ENCODE data around the gene CNN2.

CNN2 gene

GRCh38 chr19:1049800-1050199, 23.4 kb downstream of the CNN2 start:
- no peak overlapping the region for H3K27ac ChIP-seq
- TF ChIP-seq ZFX (IDR thresholded peaks at IDR 0.05; ENCODE audit: borderline replicate concordance) (no peak), CTCF (IDR thresholded peaks at IDR 0.05) (no peak)

GRCh38 chr19:1050989-1051788, 24.8 kb downstream of the CNN2 start:
- TF ChIP-seq CTCF (IDR thresholded peaks at IDR 0.05) (no peak), ZFX (IDR thresholded peaks at IDR 0.05; ENCODE audit: borderline replicate concordance) (no peak)
- H3K27ac ChIP-seq, result no peak overlapping the region

GRCh38 chr19:1051791-1052190, 25.4 kb downstream of the CNN2 start:
- TF ChIP-seq ZFX (IDR thresholded peaks at IDR 0.05; ENCODE audit: borderline replicate concordance) (no peak), CTCF (IDR thresholded peaks at IDR 0.05) (no peak)
- no peak overlapping the region for H3K27ac ChIP-seq

- no peak overlapping the region for H3K27ac ChIP-seq
- no peak for TF ChIP-seq ZFX (IDR thresholded peaks at IDR 0.05; ENCODE audit: borderline replicate concordance)
- no peak for TF ChIP-seq CTCF (IDR thresholded peaks at IDR 0.05)
Observed at GRCh38 chr19:1052349-1052975, 26.1 kb downstream of the CNN2 start.

- no peak for TF ChIP-seq CTCF (IDR thresholded peaks at IDR 0.05)
- H3K27ac ChIP-seq, result no peak overlapping the region
Observed at GRCh38 chr19:1053176-1054101, 27.0 kb downstream of the CNN2 start.

- TF ChIP-seq CTCF (IDR thresholded peaks at IDR 0.05) (no peak), ZFX (IDR thresholded peaks at IDR 0.05; ENCODE audit: borderline replicate concordance) (no peak)
Observed at GRCh38 chr19:1054102-1055027, 28.0 kb downstream of the CNN2 start.

More at GRCh38 chr19:1054102-1055027, 28.0 kb downstream of the CNN2 start:
- no peak overlapping the region for H3K27ac ChIP-seq
